ENCODE results near the gene C19orf81.

C19orf81 gene

GRCh38 chr19:50629801-50630200 lies 19.4 kb upstream of the C19orf81 start:
- no peak for DNase-seq

GRCh38 chr19:50632151-50632835 lies 17.0 kb upstream of the C19orf81 start:
- DNase-seq: no peak

GRCh38 chr19:50633359-50633758 lies 15.9 kb upstream of the C19orf81 start:
- DNase-seq: no peak

- no peak for DNase-seq
Observed at GRCh38 chr19:50633973-50634372, 15.3 kb upstream of the C19orf81 start.

GRCh38 chr19:50636317-50637085 lies 12.7 kb upstream of the C19orf81 start:
- DNase-seq: no peak

- DNase-seq: no peak
Observed at GRCh38 chr19:50638600-50638999, 10.6 kb upstream of the C19orf81 start.

- peak; percentile 49 for DNase-seq
Observed at GRCh38 chr19:50639121-50640112, 9.8 kb upstream of the C19orf81 start, which contains the start of gene SYT3. TSS of gene SYT3 (minus strand) at chr19:50639881. CDS start at chr19:50637411, 2,470 bp downstream.

GRCh38 chr19:50640368-50640767 lies 8.9 kb upstream of the C19orf81 start:
- DNase-seq: no peak

GRCh38 chr19:50644315-50644915 lies 4.8 kb upstream of the C19orf81 start:
- no peak for DNase-seq

GRCh38 chr19:50645107-50645506 lies 4.1 kb upstream of the C19orf81 start:
- DNase-seq: no peak

- DNase-seq: no peak
Observed at GRCh38 chr19:50646074-50646807, 3.0 kb upstream of the C19orf81 start.

GRCh38 chr19:50647879-50648615 lies 1.2 kb upstream of the C19orf81 start:
- DNase-seq: no peak

GRCh38 chr19:50648659-50649058 lies 586 bp upstream of the C19orf81 start:
- DNase-seq: no peak

GRCh38 chr19:50651174-50651573 lies 1.9 kb downstream of the C19orf81 start:
- no peak for DNase-seq

GRCh38 chr19:50652722-50653121 lies 3.5 kb downstream of the C19orf81 start:
- no peak for DNase-seq

GRCh38 chr19:50654882-50655281 lies 5.6 kb downstream of the C19orf81 start:
- DNase-seq: no peak

- DNase-seq: no peak
Observed at GRCh38 chr19:50657222-50657669, 8.0 kb downstream of the C19orf81 start.

- DNase-seq: peak; percentile 78
Observed at GRCh38 chr19:50657712-50658440, 8.6 kb downstream of the C19orf81 start.

- DNase-seq: peak; percentile 65
Observed at GRCh38 chr19:50658441-50659317, 9.4 kb downstream of the C19orf81 start.

Measured in activated T-cell treated with anti-CD3 and anti-CD28 coated beads, Interleukin-2, amount 50 U/mL, for 1 hour (primary cell).